GM18861 (cell line): ENCODE data around the gene URB2.
A peak's percentile ranks its signal among the peaks of the same experiment; 100 is the strongest.
"Not testable (repeated sequence)": the region's sequence is repeated elsewhere in the genome, so short reads cannot be mapped to it uniquely, and the experiment has no call there.

ENCODE experiments used
- ATAC-seq: cut with Tn5 transposase; IDR thresholded peaks from one replicate; pipeline ENCODE4 v1.9.1; 2021; ENCODE audit not compliant: unreplicated experiment

The URB2 gene

DNA sequence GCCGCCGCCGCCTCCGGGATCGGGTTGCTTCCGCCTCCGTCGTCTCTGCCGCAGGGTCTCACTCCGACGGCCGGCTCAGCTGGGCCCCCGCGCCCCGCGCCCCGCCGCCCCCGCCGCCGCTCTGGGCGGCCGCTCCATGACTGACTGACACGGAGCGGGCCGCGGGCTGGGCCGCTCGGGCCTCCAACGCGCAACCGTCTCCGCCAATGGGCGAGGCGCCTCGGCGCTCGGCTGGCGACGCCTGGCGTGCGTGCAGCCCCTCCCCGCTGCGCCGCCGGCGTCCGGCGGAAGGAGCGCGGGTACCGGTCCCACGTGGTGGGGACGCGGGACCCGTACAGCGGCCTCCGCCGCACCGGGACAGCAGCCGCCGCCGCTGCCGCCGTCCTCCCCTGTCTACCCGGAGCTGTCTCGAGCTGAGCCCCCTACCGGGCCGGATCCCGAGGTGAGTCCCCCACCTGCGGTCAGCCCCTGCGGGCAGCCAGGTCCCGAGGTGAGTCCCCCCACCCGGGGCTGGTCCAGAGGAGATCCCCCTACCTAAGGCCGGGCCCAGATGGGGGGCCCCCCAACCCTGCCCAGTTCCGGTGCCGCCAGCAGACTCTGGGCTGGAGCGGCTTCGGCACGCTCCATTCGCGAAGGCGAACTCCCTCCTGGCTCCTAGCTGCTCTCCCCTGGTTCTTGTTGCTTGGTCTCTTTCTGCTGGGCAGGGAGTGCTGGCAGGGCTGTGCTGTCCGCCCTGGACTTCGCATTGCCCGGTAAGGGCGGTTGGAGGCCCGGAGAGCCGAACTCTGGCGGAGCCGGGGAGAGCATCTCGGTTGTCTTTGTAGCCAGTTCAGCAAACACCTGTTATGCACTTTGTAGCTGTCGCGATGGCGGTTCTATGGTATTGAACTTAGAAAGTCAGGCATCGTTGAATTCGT lies at the start of gene URB2, which contains the start of gene TAF5L:
Gene URB2 (plus strand): TSS at position 333 of the 917 bp plus-strand sequence. CDS start 1,387 bp downstream, outside the sequence.
Gene TAF5L (minus strand): TSS at position 208 of the 917 bp plus-strand sequence. CDS start 11,640 bp downstream, outside the sequence.
- ATAC-seq = peak; percentile 80

DNA sequence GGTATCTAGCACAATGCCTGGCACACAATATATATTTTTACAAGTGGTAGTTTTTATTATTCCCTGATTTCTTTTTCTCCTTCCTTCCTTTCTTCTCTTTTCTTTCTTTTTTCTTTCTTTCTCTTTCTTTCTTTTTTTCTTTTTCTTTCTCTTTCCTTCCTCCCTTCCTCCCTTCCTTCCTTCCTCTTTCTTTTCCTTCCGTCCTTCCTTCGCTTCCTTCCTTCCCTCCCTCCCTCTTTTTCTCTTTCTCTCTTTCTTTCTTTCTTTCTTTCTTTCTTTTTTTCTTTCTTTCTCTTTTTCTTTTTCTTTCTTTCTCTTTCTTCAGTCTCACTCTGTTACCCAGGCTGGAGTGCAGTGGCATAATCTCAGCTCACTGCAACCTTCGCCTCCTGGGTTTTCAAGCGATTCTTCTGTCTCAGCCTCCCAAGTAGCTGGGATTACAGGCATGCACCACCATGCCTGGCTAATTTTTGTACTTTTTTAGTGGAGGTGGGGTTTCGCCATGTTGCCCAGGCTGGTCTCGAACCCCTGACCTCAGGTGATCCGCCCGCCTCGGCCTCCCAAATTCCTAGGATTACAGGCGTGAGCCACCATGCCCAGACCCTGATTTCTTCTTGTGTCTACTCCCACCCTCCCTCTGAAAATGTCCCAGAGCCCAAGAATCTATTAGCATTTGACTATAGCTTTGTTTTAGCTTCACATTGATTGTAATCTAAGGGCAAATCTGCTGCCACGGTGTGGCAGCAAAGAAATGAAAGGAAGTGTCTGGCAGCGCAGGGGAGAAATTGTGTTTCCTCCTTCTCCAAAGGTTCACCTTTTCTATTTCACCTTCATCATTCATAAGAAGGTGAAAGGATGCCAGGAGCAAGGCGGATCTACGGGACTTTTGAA lies 47.6 kb upstream of the URB2 start:
- ATAC-seq = peak; percentile 39

DNA sequence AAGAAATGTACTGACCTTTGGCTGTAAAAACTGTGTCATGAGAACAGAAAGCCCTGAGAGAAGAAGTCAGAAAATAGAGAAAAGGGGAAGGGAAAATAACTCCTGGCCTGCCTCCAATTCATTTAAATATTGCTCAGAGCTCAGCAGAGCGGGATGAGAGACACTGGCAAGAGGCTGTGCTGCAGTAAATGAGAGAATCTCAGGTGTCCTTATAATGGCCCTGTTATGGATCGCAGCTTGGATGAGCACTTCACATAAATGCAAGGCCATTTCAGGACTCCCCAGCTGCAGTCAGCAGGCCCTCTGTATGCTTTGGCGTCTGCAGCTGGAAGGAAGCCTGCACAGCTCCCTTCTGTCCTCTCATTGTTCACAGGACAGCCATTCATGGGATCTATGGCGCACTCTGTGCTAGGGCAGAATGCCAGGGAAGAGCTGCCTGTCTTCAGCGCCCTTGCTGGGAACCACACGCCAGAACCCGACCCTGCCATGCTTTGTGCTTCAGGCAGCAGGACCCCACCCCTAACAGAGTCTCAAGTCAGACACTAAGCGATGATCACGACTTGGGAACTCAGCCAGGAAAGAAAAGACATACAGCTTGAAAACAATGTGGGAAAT lies 46.9 kb upstream of the URB2 start:
- ATAC-seq = peak; percentile 85

DNA sequence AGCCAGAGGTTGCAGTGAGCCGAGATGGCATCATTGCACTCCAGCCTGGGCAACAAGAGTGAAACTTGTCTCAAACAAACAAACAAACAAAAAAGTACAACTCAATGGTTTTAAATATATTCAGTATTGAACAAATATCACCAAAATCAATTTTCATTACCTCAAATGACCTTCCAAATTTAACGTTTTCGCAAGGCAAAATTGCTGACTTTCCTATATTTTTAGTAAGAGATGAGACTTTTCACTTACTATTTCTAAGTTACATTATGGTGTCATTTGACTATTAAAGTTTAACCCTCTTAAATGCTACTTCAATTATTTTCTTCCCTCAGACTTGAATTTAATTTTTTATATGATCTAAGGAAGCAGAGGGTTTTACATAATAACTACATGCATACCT lies 44.6 kb upstream of the URB2 start:
- no peak for ATAC-seq

DNA sequence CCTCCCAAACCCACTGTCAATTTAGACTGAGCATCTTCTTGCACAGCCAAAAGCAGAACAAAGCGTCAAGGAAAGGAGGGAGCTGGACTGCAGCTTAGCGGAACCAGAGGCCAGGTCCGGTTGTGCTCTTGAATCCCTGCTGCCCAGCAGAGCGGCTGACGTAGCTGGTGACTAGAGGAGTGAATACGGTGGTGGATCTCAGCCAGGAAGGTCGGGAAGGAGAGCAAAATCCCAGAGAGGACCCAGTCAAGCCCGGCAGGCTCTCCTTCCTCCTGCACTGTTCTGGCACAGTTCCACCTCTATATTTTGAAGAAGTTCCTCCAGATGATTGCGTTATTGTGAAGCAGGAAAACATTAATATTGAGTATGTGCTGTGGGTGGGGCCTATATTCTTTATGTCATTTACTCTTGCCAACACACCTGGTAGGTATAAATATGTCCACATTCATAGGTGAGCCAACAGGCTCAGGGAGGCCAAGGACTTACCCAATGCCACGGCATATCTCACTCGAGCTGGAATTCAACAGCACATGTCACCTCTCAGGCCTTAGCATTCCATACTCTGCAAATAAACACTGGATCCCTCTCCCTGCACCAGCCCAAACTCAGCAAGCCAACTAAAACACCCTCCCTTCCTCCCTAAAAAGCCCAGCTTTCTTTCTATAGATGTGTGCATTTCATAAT lies 43.9 kb upstream of the URB2 start:
- ATAC-seq = no peak

- no peak for ATAC-seq
Observed at GRCh38 chr1:229582715-229583114, 43.3 kb upstream of the URB2 start.

GRCh38 chr1:229585338-229585737 lies 40.7 kb upstream of the URB2 start:
- ATAC-seq = no peak

DNA sequence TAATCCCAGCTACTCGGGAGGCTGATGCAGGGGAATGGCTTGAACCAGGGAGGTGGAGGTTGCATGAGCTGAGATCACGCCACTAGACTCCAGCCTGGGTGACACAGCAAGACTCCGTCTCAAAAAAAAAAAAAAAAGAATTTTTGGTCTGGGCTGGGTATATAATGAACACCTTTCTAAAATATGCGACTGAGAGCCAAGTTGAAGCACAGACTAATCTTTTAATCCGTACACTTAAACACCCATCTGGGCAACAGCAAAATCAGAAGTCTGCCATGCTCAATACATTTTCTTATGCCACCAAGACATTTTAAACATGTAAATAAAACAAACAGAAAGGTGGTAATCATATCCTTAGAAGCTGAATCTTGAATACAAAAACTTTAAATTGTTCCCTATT lies 35.9 kb upstream of the URB2 start:
- ATAC-seq = no peak

GRCh38 chr1:229593800-229594199 lies 32.2 kb upstream of the URB2 start:
- no peak for ATAC-seq

DNA sequence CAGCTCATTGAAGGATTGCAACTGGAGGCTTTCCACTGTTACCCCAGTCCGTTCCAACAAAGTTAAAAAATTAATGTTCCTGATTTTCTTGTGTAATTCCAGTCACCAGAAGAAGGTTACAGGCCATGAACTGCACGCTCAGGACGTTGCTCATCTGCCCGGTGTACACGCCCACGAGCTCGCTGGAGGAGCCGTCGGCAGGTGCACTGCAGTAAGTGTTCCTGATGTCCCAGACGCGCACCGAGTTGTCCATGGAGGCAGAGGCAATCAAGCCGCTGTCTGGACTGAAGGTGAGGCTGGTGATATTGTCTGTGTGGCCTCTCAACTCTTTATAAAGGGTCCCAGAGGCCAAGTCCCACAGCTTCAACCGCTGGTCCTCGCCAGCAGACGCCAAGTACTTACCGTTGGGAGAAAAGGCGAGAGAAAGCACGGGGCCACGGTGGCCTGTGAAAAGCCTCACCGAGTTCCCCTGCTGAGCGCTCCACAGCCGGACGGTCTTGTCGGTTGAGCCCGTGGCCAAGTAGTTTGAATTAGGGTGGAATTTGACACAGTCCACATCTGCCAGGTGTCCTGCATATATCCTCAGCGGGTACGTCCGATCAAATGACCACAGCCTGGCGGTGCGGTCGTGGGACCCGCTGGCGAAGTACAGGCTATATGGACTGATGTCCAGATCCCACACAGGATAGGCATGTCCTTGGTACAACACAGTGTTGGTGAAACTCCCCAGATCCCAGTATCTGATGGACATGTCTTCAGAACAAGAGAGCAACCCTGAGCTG lies 31.6 kb upstream of the URB2 start:
- ATAC-seq = no peak

DNA sequence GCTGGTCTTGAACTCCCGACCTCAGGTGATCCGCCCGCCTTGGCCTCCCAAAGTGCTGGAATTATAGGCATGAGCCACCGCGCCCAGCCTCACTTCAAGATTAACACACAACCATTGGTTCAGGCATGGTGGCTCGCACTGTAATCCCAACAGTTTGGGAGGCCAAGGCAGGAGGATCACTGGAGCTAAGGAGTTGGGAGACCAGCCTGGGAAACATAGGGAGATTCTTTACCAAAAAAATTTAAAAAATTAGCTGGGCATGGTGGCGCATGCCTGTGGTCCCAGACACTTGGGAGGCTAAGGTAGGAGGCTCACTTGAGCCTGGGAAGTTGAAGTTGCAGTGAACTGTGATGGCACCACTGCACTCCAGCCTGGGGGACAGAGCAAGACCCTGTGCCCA lies 30.2 kb upstream of the URB2 start:
- ATAC-seq = not testable (repeated sequence)

- no peak for ATAC-seq
Observed at GRCh38 chr1:229596925-229597699, 28.9 kb upstream of the URB2 start.

DNA sequence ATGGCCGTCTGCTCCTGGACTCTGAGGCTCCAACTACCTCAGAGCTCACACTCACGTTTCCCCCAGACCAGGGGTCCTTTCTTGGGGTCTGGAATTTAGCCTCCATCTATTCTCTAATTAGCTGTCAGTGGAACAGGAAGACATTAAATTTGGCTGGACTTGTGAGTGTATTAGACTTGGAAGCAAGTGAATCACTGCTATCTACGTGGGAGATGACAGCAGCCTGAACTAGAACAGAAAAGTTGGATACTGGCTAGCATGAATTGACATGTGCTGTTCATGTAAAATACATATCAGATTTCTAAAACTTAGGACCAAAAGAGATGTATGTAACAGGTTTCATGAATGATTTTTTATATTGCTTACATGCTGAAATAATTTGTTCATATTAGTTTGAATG lies 28.2 kb upstream of the URB2 start:
- no peak for ATAC-seq

DNA sequence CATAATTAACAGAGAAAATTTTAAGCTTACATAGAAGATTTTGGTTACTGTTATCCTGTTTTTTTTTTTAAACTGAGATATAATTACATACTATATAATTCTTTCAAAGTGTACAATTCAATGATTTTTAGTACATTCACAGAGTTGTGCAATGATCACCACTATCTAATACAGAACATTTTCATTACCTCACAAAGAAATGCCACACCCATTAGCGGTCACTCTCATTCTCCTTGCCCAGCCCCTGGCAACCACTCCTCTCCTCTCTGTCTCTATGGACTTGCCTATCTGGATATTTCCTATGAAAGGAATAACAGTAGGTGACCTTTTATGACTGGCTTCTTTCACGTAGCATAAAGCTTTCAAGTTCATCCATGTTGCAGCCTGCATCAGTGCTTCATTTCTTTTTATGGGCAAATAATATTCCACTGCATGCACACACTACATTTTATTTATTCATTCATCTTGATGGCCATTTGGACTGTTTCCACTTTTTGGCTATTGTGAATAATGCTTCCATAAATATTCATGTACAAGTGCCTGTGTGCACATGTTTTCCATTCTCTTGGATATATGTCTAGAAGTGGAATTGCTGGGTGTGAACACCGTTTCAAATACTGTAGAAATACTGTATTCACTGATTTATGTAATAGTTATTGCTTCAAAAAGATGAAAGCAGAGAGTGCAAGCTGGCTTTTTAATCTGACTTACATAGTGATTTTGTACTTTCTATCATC lies 26.7 kb upstream of the URB2 start:
- no peak for ATAC-seq

DNA sequence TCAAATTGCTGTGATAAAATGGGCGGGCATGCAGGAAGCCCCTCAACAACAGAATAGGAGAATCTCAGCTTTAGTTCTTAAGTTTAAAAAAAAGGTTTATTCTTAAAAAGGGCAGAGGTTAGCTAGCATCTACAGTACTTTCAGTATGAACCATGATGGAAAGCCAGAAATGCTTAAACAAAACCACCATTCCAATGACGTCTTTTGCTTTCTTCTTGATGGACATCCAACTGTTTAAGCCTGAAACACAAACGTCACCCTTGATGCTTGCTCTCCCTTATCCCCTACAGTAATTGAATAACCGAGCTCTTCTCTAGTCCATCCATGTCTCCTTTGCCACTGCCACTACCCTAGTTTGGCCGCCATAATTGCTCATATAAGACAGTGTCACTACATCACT lies 25.8 kb upstream of the URB2 start:
- ATAC-seq = no peak

DNA sequence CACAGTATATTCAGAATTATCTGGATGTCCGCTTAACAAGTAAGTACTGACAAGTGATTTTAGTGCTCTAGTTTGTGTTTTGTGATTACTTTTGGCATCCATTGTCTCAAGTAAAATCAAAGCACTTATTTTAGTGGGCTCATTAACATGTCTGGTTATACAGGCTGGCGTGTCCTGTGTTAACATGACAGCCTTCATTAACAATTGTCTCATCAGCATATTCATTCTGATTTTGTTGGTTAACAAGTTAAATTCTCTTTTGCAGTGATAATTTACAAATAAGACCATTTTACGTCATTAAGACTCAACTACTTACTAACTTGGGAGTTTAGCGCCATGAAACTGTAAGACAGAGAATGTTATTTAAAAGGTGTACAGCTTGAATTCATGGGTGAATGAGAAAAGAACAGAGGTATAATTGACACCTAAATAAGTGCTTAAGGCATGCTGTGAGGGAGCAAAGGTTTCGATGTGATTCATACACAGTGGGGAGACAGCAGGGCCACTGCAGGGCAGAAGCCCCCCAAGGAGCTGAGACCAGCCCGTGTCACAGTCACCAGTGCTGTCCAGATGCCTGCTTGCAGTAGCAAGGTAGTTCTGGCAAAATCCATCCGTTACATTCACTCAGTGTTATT lies 22.6 kb upstream of the URB2 start:
- ATAC-seq = no peak

GRCh38 chr1:229607370-229607769 lies 18.7 kb upstream of the URB2 start:
- no peak for ATAC-seq

DNA sequence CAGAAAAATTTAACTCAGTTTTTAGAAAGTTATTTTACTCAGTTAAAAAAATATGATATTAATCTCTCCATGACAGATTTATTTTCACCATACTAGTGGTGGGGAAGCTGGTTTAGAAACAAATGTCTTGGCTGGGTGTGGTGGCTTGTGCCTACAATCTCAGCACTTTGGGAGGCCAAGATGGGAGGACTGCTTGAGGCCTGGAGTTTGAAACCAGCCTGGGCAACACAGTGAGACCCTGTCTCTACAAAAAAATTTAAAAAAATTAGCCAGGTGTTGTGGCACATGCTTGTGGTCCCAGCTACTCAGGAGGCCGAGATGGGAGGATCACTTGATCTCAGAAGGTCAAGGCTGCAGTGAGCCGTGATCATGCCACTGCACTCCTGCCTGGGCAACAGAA lies 17.5 kb upstream of the URB2 start:
- ATAC-seq = no peak
